Activated CD8-positive, alpha-beta memory T cell treated with anti-CD3 and anti-CD28 coated beads for 1 hour (primary cell): ENCODE data around the gene UPB1.

Experiments used
- DNase-seq, 2 donors: peaks; one replicate each; pipeline ENCODE4 v3.0.0-alpha.2; 2020; ENCODE audit warnings: low read depth in 1 of 2; ENCODE audit errors: extremely low read depth in 1 of 2

The UPB1 gene

GRCh38 chr22:24503137-24503842, 8.2 kb downstream of the UPB1 start:
- peak; percentile 40 to 51 for DNase-seq

DNA sequence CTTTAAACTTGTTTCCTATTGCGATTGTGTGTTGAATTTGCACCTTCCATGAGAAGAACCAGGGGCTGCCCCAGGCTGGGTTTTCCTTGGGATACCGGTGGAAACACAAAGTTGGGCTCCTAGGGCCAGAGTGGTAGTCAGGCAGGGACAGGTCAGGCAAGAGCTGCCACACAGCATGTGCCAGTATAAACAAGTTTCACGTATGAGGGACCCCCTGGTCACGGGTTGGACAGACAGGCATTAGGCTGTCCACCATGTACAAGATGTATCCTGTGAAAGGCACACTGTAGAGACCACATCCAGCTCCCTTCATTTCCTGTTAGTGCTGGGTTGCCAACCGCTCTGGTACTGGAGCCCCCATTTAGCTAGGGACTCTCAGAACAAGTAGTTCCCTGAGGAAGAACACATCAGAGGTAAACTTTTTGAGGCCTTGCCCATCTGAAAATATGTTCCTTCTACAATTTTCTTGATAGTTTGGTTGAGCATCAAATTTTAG, 8.8 kb downstream of the UPB1 start:
- no peak for DNase-seq

GRCh38 chr22:24504540-24504939, 9.4 kb downstream of the UPB1 start:
- DNase-seq: no peak

- DNase-seq: no peak
Observed at GRCh38 chr22:24504956-24505736, 10.0 kb downstream of the UPB1 start.

- no peak for DNase-seq
Observed at GRCh38 chr22:24506802-24507438, 11.8 kb downstream of the UPB1 start.

GRCh38 chr22:24507716-24508115, 12.6 kb downstream of the UPB1 start:
- no peak for DNase-seq

DNA sequence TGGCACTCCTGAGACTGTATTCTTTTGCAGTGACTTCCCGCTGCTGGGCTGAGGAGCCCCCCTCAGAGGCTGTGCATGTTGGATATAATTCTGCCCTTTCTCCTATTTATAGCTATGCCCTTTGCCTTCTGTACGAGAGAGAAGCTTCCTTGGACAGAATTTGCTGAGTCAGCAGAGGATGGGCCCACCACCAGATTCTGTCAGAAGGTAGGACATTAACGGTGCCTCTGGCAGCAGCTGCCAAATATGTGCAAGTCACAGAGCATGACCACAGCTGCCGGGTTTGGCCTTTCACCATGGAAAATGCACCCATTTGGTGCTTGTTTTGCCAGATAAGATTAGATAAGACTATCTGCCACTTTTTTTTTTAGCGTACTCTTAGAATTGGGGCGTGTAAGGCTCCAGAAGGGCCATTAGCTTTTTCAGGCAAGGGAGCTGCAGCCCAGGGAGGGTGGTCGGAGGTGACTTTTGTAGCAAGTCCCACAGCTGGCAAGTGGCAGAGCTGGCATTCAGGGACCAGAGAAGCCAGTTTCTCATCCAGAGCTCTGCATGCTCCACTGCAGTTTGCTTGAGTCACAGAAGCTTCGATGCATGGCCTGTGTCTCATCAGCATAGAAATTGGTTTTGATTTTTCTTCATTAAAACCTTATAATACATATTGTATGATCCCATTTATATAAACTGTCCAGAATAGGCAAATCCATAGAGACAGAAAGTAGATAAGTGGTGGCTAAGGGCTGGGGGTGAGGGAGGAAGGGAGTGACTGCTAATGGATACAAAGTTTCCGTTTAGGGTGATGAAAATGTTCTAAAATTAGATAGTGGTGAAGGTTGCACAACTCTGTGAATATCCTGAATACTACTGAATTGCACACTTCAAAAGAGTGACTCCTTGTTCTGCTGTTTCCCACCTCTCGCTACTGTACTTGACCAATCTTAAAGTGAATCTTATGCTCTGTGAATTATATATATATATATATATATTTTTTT, 15.8 kb downstream of the UPB1 start:
- no peak for DNase-seq

DNA sequence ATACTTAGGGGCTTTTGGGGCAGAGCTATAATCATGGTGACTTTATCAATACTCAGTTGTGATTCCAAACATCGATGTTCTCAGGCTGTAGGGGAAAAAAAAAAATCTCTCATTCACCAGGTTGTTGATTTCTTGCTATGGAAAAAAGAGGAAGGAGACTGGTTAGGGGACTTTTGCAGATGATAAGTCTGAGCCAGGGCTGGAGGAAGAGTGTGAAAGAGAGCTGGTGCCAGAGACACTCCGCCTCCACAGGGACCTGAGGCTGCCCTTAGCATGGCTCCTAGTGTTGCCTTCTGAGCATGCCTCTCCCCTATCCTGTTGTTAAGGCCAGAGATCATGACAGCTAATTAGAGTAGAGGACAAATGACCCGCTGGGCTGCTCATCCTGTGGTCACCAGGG, 16.9 kb downstream of the UPB1 start:
- no peak for DNase-seq

DNA sequence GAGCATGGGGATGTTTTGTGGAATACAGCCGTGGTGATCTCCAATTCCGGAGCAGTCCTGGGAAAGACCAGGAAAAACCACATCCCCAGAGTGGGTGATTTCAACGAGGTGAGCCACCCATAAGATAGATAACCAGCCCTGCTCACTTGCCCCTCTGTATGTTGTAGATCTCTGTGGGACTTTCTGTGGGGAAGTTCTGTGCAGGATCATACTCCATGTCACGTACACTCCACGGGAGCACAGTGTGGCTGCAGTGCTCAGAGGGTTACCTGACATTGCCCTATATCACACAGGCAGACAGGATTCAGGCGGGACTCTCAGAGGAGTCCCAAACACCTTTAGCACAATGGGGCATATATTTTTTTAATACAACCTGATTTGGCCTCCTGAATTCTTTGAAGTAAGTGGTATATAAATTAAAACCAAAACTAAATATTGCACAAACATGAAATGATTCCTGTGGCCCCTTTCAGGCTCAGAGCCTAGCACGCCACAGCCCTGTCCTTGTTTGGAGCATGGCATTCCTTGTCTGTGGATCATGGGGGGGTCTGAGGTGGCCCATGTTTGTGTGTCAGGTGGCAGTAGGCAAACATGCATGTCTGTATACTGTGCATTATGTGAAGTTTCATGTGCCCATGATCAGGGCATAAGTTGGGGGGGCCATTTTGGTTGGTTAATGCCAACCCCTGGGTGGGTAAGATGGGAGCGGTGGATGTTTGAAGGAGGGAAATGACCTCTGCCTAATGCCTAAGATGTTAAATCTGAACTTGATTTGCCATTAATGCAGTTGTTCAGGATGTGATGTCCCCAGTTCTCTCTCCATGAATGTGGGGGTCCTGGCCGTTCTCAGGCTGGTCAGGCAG, 18.5 kb downstream of the UPB1 start:
- DNase-seq: no peak

DNA sequence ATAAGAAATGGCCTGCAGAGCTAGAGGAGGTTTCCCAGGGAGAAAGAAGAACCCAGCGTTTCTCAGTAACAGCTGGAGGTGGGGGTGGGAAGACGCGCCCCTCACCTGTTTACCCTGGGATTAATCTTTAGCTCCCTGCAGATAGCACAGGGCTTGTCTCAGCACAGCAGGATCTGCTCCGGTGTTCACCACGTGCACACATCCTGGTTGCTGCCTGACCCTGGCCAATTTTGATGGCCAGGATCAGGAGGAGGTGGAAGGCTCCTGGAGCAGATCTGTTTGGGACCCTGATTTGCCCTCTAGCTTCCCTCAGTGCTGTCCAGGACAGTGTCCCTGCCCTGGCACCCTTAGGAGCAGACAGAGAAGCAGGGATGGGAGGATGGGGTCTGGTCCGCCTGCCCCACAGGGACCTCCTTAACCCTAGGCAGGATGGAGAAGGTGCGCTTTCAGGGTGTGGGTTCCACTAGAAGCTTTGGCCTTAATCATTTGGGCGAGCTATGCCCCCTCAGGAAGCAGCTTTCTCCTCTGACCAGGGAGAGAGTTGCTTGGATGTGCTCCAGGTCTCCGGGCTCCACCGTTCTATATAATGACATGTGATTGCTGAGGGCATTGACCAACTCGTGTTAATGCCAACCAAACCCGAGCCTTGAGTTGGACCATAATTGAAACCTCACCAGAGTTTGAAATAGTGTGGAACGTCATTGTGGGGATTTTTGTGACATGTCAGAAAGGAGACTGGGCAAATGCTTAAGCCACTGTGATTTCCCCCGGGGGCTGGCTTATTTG, 19.3 kb downstream of the UPB1 start:
- DNase-seq: no peak

- DNase-seq: no peak
Observed at GRCh38 chr22:24515027-24515338, 19.9 kb downstream of the UPB1 start.

- DNase-seq: no peak
Observed at GRCh38 chr22:24516301-24516737, 21.2 kb downstream of the UPB1 start.

DNA sequence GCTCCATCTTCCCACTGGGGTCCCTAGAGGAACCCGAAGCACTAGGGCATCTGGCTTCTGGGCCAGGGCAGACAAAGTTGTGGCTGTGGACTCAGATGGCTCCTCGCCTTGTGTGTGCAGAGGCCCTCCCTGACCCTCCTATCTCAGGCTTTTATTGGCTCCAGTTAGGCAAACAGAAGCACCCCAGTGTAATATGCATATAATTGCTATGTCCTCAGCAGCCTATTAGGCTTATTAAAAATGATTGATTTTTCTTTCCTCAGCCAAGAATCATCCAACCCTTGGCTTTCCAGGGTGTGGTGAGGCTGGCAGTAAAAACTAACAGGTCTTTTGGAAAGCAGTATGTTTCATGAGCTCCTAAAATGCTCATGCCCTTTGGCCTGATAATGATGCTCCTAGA, 22.3 kb downstream of the UPB1 start:
- DNase-seq: no peak

DNA sequence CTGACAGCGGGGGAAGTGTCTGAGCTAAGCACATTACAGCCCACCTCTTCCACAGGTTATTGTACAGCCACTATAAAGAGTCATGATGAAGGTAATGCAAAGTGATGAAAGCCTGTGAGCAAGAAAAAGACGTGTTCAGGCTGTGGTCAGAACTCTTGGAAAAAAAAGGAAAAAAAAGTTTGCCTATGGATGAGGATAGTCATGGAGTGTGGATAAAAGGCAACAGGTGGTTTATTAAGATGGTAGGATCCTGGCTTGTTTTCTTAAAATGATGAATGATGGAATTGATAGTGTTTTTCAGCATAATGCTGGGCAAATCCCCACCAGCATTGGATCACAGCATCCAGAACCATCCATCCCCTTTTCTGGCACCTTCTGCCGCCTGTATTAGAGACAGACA, 23.1 kb downstream of the UPB1 start:
- no peak for DNase-seq

GRCh38 chr22:24518771-24519485, 23.8 kb downstream of the UPB1 start:
- DNase-seq: no peak

DNA sequence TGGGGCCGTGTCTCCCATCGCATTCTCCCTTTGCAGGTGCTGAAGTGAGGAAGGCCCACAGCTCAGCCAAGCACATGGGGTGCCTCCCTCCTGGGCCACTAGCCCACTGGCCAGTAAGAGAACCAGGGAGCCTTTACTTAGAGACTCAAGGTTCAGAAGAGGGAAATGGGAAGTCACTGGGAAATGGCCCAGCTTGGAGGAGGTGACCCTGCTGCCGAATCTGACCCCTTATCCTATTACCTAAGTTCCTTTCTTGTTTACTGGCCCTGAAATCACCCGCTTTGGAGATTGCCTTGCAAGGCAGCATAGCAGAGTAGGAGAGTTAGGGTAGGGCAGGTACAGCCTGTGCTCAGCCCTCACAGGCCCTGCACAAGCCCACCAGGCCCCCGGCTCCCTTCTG, 24.4 kb downstream of the UPB1 start:
- no peak for DNase-seq

DNA sequence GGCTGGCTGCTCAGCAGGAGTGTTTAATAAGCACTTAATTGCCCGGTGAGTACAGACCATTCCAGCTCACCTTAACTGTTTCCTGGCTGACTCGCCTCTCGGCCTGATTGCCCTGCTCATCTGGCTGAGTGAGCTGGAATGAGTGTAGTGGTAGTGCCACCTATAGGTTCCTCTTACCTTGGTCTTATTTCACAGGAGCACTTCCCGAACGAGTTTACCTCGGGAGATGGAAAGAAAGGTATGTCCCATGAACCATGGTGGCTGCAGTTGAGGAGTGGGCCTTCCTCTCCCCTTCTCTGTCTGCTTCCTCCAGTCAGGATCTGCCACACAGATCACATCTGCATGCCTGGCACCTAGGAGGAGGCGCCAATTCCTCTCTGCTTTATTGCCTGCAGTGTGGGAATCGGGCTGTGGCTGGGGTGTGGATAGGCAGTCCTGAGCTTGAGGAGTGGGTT, 26.7 kb downstream of the UPB1 start:
- DNase-seq: no peak

GRCh38 chr22:24523873-24524272, 28.7 kb downstream of the UPB1 start:
- no peak for DNase-seq
